ENCODE results near the gene SOX3. TPM values are rescaled to one million over a fixed set of nuclear protein-coding genes. Genes with fewer than 3 reads are reported as not detected.

SOX3 gene
- total and polyA plus RNA-seq, 2 of the 8 experiments (the other 6 are each of a cell fraction or from before 2014, with no cell fraction given), result 10.4 to 41.0 TPM

DNA sequence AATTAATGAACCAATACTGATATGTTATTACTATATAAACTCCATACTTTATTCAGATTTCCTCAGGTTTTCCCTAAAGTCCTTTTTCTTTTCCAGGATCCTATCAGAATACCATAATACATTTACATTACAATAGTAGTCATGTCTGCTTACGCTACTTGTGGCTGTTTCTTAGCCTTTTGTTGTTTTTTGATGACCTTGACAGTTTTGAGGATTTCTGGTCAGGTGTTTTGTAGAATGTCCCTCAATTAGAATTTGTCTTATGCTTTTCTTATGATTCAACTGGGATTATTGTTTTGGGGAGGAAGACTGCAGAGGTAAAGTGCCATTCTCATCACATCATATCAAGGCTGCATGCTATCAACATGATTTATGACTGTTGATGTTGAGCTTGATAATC, 9.1 kb downstream of the SOX3 start:
- no peak overlapping the region for H3K56ac ChIP-seq (replicated peaks; ENCODE audit: insufficient read length, low read depth, low read length)
- TF ChIP-seq RNF2 (IDR thresholded peaks at IDR 0.05; ENCODE audit: borderline replicate concordance, low read depth, low read length, missing control alignments, poor library complexity, severe bottlenecking), result no peak
- TF ChIP-seq, protein P1, sequence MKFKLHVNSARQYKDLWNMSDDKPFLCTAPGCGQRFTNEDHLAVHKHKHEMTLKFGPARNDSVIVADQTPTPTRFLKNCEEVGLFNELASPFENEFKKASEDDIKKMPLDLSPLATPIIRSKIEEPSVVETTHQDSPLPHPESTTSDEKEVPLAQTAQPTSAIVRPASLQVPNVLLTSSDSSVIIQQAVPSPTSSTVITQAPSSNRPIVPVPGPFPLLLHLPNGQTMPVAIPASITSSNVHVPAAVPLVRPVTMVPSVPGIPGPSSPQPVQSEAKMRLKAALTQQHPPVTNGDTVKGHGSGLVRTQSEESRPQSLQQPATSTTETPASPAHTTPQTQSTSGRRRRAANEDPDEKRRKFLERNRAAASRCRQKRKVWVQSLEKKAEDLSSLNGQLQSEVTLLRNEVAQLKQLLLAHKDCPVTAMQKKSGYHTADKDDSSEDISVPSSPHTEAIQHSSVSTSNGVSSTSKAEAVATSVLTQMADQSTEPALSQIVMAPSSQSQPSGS (IDR thresholded peaks at IDR 0.05; ENCODE audit: low read length), result no peak
- TF ChIP-seq SRF (IDR thresholded peaks at IDR 0.05; ENCODE audit: low read depth, low read length), result no peak
- no peak overlapping the region for H3K4me3 ChIP-seq (ENCODE audit: extremely low read depth in 1 of 4, insufficient read depth in 2 of 4, low read depth in 3 of 4, low read length in 4 of 4)
- 79% methylated on average over 1 of the region's 1 CpG; no CpG with 5 or more reads in 1 of the 2 experiments for WGBS, 2 experiments (ENCODE audit: extremely low coverage in 1 of 2, insufficient coverage in 1 of 2, insufficient read length in 1 of 2, insufficient replicate concordance in 2 of 2, low coverage in 1 of 2, low lambda C conversion rate in 2 of 2, missing lambda C conversion rate in 1 of 2)
- H2BK120ac ChIP-seq (replicated peaks; ENCODE audit: low read depth, low read length), result no peak overlapping the region
- no peaks in the 10 kb centered on the region for H4K20me1 ChIP-seq (replicated peaks in 1 of 2; ENCODE audit: control insufficient read depth in 1 of 2, insufficient read depth in 2 of 2, low read length in 2 of 2)
- no peaks in the 10 kb centered on the region for H3K79me1 ChIP-seq (ENCODE audit: low read depth, low read length)
- H2AFZ ChIP-seq (ENCODE audit: low read length), result no peak overlapping the region
- H3K36me3 ChIP-seq (ENCODE audit: control insufficient read depth in 2 of 4, insufficient read depth in 4 of 4, low read length in 3 of 4), result no peaks in the 10 kb centered on the region
- no peak overlapping the region for H3K14ac ChIP-seq (ENCODE audit: insufficient read length)
- ChIA-PET CTCF (ENCODE audit: partially characterized antibody) (no interaction called here), POLR2A (ENCODE audit: partially characterized antibody) (no interaction called here)
- no peak overlapping the region for H3K23ac ChIP-seq (ENCODE audit: insufficient read length)
- FAIRE-seq (peak; percentile 19), DNase-seq (ENCODE audit: low read depth in 1 of 2, low spot score in 2 of 2) (no peak)
- H3K4ac ChIP-seq (replicated peaks; ENCODE audit: insufficient read length, low read depth, low read length), result no peak overlapping the region
- no peak overlapping the region for H4K8ac ChIP-seq (ENCODE audit: extremely low read depth, insufficient read depth, low read length)
- no peak overlapping the region for H2BK5ac ChIP-seq (ENCODE audit: low read depth, low read length)
- H3K18ac ChIP-seq (ENCODE audit: extremely low read depth, low read length), result no peak overlapping the region
- no peak overlapping the region for H2BK15ac ChIP-seq (ENCODE audit: low read length)
- no peak overlapping the region for H2AK5ac ChIP-seq (ENCODE audit: low read depth, low read length)
- no peaks in the 10 kb centered on the region for H3K79me2 ChIP-seq (ENCODE audit: control insufficient read depth in 1 of 2, insufficient read depth in 2 of 2, low read length in 2 of 2)
- peaks cover 0 to 5% (median 2%) of the 10 kb centered on the region in 4 experiments; a peak in 3 of 7 replicates for H3K4me1 ChIP-seq (replicated peaks in 1 of 4; ENCODE audit: control insufficient read depth in 3 of 4, insufficient read depth in 4 of 4, low read length in 3 of 4)
- no peak overlapping the region for H3K9ac ChIP-seq (replicated peaks in 1 of 4; ENCODE audit: extremely low read depth in 1 of 4, low read depth in 3 of 4, low read length in 3 of 4)
- no peaks in the 10 kb centered on the region for H3K9me3 ChIP-seq (ENCODE audit: insufficient read depth in 2 of 2, low read depth in 1 of 2, low read length in 1 of 2)
- no peak overlapping the region for H2BK20ac ChIP-seq (ENCODE audit: low read length)
- H3K4me2 ChIP-seq (ENCODE audit: insufficient read depth in 1 of 2, low read depth in 2 of 2, low read length in 2 of 2), result no peak overlapping the region
- no peaks in the 10 kb centered on the region for H3K23me2 ChIP-seq (ENCODE audit: low read depth, low read length)
- H4K5ac ChIP-seq (ENCODE audit: insufficient read length, low read depth, low read length), result no peak overlapping the region
- H4K91ac ChIP-seq (replicated peaks; ENCODE audit: insufficient read length, low read length), result no peak overlapping the region
- H3K27me3 ChIP-seq (replicated peaks in 1 of 4; ENCODE audit: control insufficient read depth in 3 of 4, extremely low read depth in 1 of 4, insufficient read depth in 3 of 4, low read length in 3 of 4), result 0 out of 7 replicates have a peak, but pooled peaks cover 0 to 3% (median 0%) of the 10 kb centered on the region in 4 experiments
- H3K27ac ChIP-seq (ENCODE audit: low read depth, low read length), result no peak overlapping the region
- H2BK12ac ChIP-seq (ENCODE audit: low read depth, low read length), result no peak overlapping the region
